ENCODE results near the gene NOL12. TPM values are rescaled to one million over a fixed set of nuclear protein-coding genes. Genes with fewer than 3 reads are reported as not detected.

The NOL12 gene
- total RNA-seq, 3 donors from 2014 or later (not counting 1 experiment from before 2014, with no cell fraction given): 28.0 to 45.1 (median 39.0) TPM

GRCh38 chr22:37639070-37639760 is 46.9 kb upstream of the NOL12 start, which contains the start of gene SH3BP1:
SH3BP1 (plus strand) TSS chr22:37639669; CDS start chr22:37639788, 119 bp downstream.
- H3K27me3 ChIP-seq (ENCODE audit: control insufficient read depth, insufficient read depth, low read length): no peaks in the 10 kb centered on the region
- WGBS (ENCODE audit: insufficient coverage): 3% methylated on average over 57 of the region's 57 CpGs
- peaks cover 50 to 81% of the 10 kb centered on the region in 2 donors for H3K4me1 Mint-ChIP-seq
- DNase-seq: peak; percentile 66 to 70
- peak within 1 kb of the TSS; percentile 93 to 99 for H3K27ac Mint-ChIP-seq
- peak within 1 kb of the TSS; percentile 83 for H3K27ac ChIP-seq (ENCODE audit: low read length)
- TF ChIP-seq CTCF (IDR thresholded peaks at IDR 0.05): no peak
- H3K9me3 ChIP-seq (ENCODE audit: control insufficient read depth, insufficient read depth, low read length): no peaks in the 10 kb centered on the region
- H3K4me3 ChIP-seq (ENCODE audit: low read length): peak within 1 kb of the TSS; percentile 83
- peaks cover 31% of the 10 kb centered on the region for H3K36me3 ChIP-seq (ENCODE audit: control insufficient read depth, insufficient read depth, low read length)
- intact Hi-C loops (cut with micrococcal nuclease): loop anchor here (2.0 to 10.0 kb wide), 3 partner anchors 16 to 206 kb away; partner anchors contain the start of genes ANKRD54, EIF3L and NOL12
- H3K9me3 Mint-ChIP-seq: no peaks in the 10 kb centered on the region
- peak within 1 kb of the TSS; percentile 98 for H3K4me3 Mint-ChIP-seq
- peaks cover 87% of the 10 kb centered on the region for H3K4me1 ChIP-seq (ENCODE audit: control insufficient read depth, insufficient read depth, low read length)
- H3K27me3 Mint-ChIP-seq (ENCODE audit: low read depth in 2 of 2): no peaks in the 10 kb centered on the region
- peak; percentile 64 to 72 (median 66) for ATAC-seq
- no peaks in the 10 kb centered on the region for H3K36me3 Mint-ChIP-seq

DNA sequence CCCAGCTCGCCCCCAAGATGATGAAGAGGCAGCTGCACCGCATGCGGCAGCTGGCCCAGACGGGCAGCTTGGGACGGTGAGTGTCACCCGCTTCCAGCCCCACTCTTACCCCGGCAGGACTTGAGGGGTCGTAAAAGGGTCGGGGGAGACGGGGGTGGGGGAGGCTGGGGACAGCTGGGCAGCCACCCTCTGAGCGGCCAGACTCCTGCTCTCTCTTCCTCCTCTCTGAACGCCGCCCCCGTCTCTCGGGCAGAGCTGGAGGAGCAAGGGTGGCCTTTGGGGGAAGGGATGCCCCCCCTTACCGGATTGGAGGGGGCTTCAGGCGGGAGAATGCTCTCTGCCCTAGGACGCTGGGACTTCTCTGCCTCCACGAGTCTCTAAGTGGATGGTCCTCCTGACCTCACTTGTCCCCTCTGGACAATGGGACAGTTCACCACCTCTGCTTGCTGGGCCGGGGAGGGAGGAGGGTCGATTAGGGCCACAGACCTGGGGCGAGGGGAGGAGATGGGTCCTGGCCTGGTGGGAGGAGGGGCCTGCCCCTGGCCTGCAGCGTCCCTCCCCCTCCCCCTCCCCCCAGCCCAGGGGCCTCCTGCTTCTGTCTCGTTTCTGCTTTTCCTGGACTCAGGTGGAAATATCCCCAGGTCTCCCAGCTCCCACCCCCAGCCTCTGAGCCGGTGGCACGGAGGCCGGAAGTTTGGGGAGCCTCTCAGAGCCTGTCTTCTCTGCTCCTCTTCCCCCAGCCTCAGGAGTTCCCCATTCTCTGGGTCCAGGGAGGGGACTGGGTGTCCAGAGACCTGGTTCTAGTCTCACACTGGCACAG is 46.2 kb upstream of the NOL12 start:
- Mint-ChIP-seq H3K27ac (peak overlapping the region; percentile 86 to 99), H3K4me3 (peak overlapping the region; percentile 98), H3K27me3 (ENCODE audit: low read depth in 2 of 2) (no peaks in the 10 kb centered on the region), H3K36me3 (no peaks in the 10 kb centered on the region), H3K9me3 (no peaks in the 10 kb centered on the region), H3K4me1 (peaks cover 42 to 80% of the 10 kb centered on the region in 2 donors)
- H3K4me3 ChIP-seq (ENCODE audit: low read length): peak overlapping the region; percentile 83
- H3K36me3 ChIP-seq (ENCODE audit: control insufficient read depth, insufficient read depth, low read length): peaks cover 38% of the 10 kb centered on the region
- peak in 1 of 3 donors; percentile 8 for ATAC-seq
- peak in 1 of 2 donors; percentile 65 for DNase-seq
- peak overlapping the region; percentile 74 for H3K27ac ChIP-seq (ENCODE audit: low read length)
- no peaks in the 10 kb centered on the region for H3K9me3 ChIP-seq (ENCODE audit: control insufficient read depth, insufficient read depth, low read length)
- H3K27me3 ChIP-seq (ENCODE audit: control insufficient read depth, insufficient read depth, low read length): no peaks in the 10 kb centered on the region
- intact Hi-C loops (cut with micrococcal nuclease): loop anchor here (2.0 to 10.0 kb wide), 3 partner anchors 17 to 205 kb away; partner anchors contain the start of genes ANKRD54, EIF3L and NOL12
- no peak for TF ChIP-seq CTCF (IDR thresholded peaks at IDR 0.05)
- H3K4me1 ChIP-seq (ENCODE audit: control insufficient read depth, insufficient read depth, low read length): peaks cover 80% of the 10 kb centered on the region
- WGBS (ENCODE audit: insufficient coverage): under 1% methylated on average over 21 of the region's 27 CpGs

- no peaks in the 10 kb centered on the region for H3K9me3 Mint-ChIP-seq
- DNase-seq: peak in 1 of 2 donors; percentile 62
- TF ChIP-seq CTCF (IDR thresholded peaks at IDR 0.05): no peak
- Histone ChIP-seq H3K27me3 (ENCODE audit: control insufficient read depth, insufficient read depth, low read length) (no peaks in the 10 kb centered on the region), H3K36me3 (ENCODE audit: control insufficient read depth, insufficient read depth, low read length) (peaks cover 47% of the 10 kb centered on the region), H3K4me3 (ENCODE audit: low read length) (peak overlapping the region; percentile 83), H3K9me3 (ENCODE audit: control insufficient read depth, insufficient read depth, low read length) (no peaks in the 10 kb centered on the region), H3K27ac (ENCODE audit: low read length) (peak overlapping the region; percentile 74), H3K4me1 (ENCODE audit: control insufficient read depth, insufficient read depth, low read length) (peaks cover 71% of the 10 kb centered on the region)
- H3K4me1 Mint-ChIP-seq: peaks cover 41 to 74% of the 10 kb centered on the region in 2 donors
- ATAC-seq: no peak
- intact Hi-C loops (cut with micrococcal nuclease): no loop called here
- no peaks in the 10 kb centered on the region for H3K27me3 Mint-ChIP-seq (ENCODE audit: low read depth in 2 of 2)
- peak overlapping the region; percentile 86 to 99 for H3K27ac Mint-ChIP-seq
- WGBS (ENCODE audit: insufficient coverage): 54% methylated on average over 12 of the region's 24 CpGs
- H3K36me3 Mint-ChIP-seq: no peaks in the 10 kb centered on the region
- peak overlapping the region; percentile 98 for H3K4me3 Mint-ChIP-seq
Observed at GRCh38 chr22:37640591-37641560, 45.3 kb upstream of the NOL12 start.
